ENCODE data around the gene HPX. TPM values are rescaled to one million over a fixed set of nuclear protein-coding genes. Genes with fewer than 3 reads are reported as not detected.
A peak's percentile ranks its signal among the peaks of the same experiment; 100 is the strongest.

The HPX gene
- total RNA-seq, 4 donors from 2014 or later: 1.0 to 7.5 (median 4.8) TPM

- DNase-seq (ENCODE audit: low spot score in 2 of 2): no peak
- Histone ChIP-seq H3K27ac (no peak overlapping the region), H3K36me3 (peaks cover 0 to 79% (median 0%) of the 10 kb centered on the region in 3 donors), H3K9me3 (no peaks in the 10 kb centered on the region), H3K27me3 (no peaks in the 10 kb centered on the region), H3K4me1 (peaks cover 0 to 22% (median 12%) of the 10 kb centered on the region in 4 donors), H3K4me3 (no peak overlapping the region)
- no peak for TF ChIP-seq POLR2A (IDR thresholded peaks at IDR 0.05)
- TF ChIP-seq EP300 (IDR thresholded peaks at IDR 0.05): no peak
- TF ChIP-seq CTCF (IDR thresholded peaks at IDR 0.05): no peak
- 85 to 88% methylated on average over 3 of the region's 3 CpGs for WGBS, 2 donors
Measured at GRCh38 chr11:6486256-6486655, 45.5 kb upstream of the HPX start.

GRCh38 chr11:6485661-6486060, 44.9 kb upstream of the HPX start:
- Histone ChIP-seq H3K27ac (no peak overlapping the region), H3K4me1 (peaks cover 0 to 25% (median 13%) of the 10 kb centered on the region in 4 donors), H3K4me3 (no peak overlapping the region), H3K36me3 (peaks cover 0 to 79% (median 0%) of the 10 kb centered on the region in 3 donors), H3K27me3 (no peaks in the 10 kb centered on the region), H3K9me3 (no peaks in the 10 kb centered on the region)
- WGBS, 2 donors: 60 to 76% methylated on average over 3 of the region's 3 CpGs
- no peak for DNase-seq (ENCODE audit: low spot score in 2 of 2)
- TF ChIP-seq EP300 (IDR thresholded peaks at IDR 0.05): no peak

GRCh38 chr11:6483015-6483414, 42.2 kb upstream of the HPX start:
- Histone ChIP-seq H3K27ac (peak overlapping the region in 1 of 4 donors; percentile 29), H3K4me1 (peaks cover 0 to 37% (median 22%) of the 10 kb centered on the region in 4 donors), H3K9me3 (no peaks in the 10 kb centered on the region), H3K4me3 (no peak overlapping the region), H3K27me3 (no peaks in the 10 kb centered on the region), H3K36me3 (peaks cover 0 to 76% (median 0%) of the 10 kb centered on the region in 3 donors)
- no peak for DNase-seq (ENCODE audit: low spot score in 2 of 2)
- TF ChIP-seq EP300 (IDR thresholded peaks at IDR 0.05) (no peak), CTCF (IDR thresholded peaks at IDR 0.05) (no peak), POLR2A (IDR thresholded peaks at IDR 0.05) (no peak)
- 85 to 89% methylated on average over 6 of the region's 6 CpGs for WGBS, 2 donors

GRCh38 chr11:6482441-6482840, 41.7 kb upstream of the HPX start:
- no peak for TF ChIP-seq EP300 (IDR thresholded peaks at IDR 0.05)
- no peak for TF ChIP-seq POLR2A (IDR thresholded peaks at IDR 0.05)
- TF ChIP-seq CTCF (IDR thresholded peaks at IDR 0.05): no peak
- H3K9me3 ChIP-seq: no peaks in the 10 kb centered on the region
- H3K36me3 ChIP-seq: peaks cover 0 to 76% (median 0%) of the 10 kb centered on the region in 3 donors
- no peak for DNase-seq (ENCODE audit: low spot score in 2 of 2)
- no peaks in the 10 kb centered on the region for H3K27me3 ChIP-seq
- H3K4me3 ChIP-seq: peak overlapping the region; percentile 68 to 91 (median 76)
- H3K27ac ChIP-seq: peak overlapping the region; percentile 90 to 96 (median 92)
- H3K4me1 ChIP-seq: peaks cover 0 to 37% (median 22%) of the 10 kb centered on the region in 4 donors
- 79 to 80% methylated on average over 4 of the region's 4 CpGs for WGBS, 2 donors

GRCh38 chr11:6481924-6482275, 41.1 kb upstream of the HPX start:
- DNase-seq (ENCODE audit: low spot score in 2 of 2): no peak
- Histone ChIP-seq H3K9me3 (no peaks in the 10 kb centered on the region), H3K36me3 (peaks cover 0 to 76% (median 0%) of the 10 kb centered on the region in 3 donors), H3K27ac (peak overlapping the region; percentile 90 to 96 (median 92)), H3K4me3 (peak overlapping the region; percentile 68 to 91 (median 76)), H3K27me3 (no peaks in the 10 kb centered on the region), H3K4me1 (peaks cover 0 to 37% (median 22%) of the 10 kb centered on the region in 4 donors)
- TF ChIP-seq EP300 (IDR thresholded peaks at IDR 0.05): no peak
- TF ChIP-seq CTCF (IDR thresholded peaks at IDR 0.05): no peak
- no peak for TF ChIP-seq POLR2A (IDR thresholded peaks at IDR 0.05)
- 6 to 8% methylated on average over 4 to 13 of the region's 13 CpGs for WGBS, 2 donors
